HG02970 (cell line): Measurements from ENCODE around the gene BAD.
A peak's percentile ranks its signal among the peaks of the same experiment; 100 is the strongest.
"Not testable (repeated sequence)": the region's sequence is repeated elsewhere in the genome, so short reads cannot be mapped to it uniquely, and the experiment has no call there.

Source experiments
- ATAC-seq: cut with Tn5 transposase; IDR thresholded peaks from one replicate; pipeline ENCODE4 v1.9.1; 2021; ENCODE audit warnings: mild to moderate bottlenecking, moderate library complexity, moderate number of reproducible peaks; ENCODE audit not compliant: unreplicated experiment, low FRiP score

BAD gene

DNA sequence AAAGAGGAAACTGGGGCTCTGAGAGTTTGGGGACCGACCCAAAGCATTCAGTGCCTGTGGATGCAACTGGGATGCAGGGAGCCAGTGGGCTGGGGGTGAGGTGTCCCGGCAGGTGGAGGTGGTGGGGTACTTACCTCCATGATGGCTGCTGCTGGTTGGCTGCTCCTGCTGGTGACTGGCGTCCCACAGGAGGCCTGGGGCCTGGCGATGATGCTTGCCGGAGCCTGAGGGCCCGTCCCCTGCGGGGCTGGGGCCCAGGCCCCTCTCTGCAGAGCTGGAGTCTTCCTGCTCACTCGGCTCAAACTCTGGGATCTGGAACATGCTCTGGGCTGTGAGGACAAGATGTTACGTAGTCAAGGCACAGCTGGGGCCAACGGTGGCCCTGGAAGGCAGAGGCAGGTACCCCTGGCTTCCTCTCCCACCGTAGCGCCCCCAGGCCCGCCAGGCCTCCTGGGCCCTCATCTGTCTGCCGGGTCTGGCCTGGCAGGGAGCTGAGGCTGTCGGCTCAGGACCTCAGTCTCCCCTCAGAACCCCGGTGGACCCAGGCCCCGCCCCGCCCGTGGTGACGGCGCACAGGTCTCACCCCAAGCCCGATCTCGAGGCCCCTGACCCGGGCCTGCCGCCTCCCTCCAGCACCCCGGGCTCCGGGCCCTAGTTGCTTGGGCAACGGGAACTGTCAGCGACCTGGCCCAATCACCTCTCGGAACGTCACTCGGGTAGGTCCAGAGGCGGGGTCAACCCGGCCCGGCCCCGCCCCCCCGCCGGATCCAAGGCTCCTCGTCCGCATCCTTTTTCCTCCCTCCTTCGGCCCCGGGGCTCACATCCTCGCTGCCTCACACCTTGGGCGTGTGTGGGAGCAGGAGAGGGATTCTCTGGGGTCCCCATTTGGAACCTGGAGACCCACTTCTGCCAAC, at the start of gene BAD:
Gene BAD, minus strand, starts transcription at position 618 of the 914 bp plus-strand sequence. Its CDS starts 297 bp downstream, at position 321.
- peak; percentile 39 for ATAC-seq

- ATAC-seq = no peak
These were observed 49.1 kb upstream of the BAD start for GRCh38 chr11:64333556-64333955.

- ATAC-seq = no peak
These were observed 47.3 kb upstream of the BAD start for GRCh38 chr11:64331569-64332371.

GRCh38 chr11:64330888-64331287, 46.4 kb upstream of the BAD start:
- no peak for ATAC-seq

- ATAC-seq = no peak
These were observed 43.5 kb upstream of the BAD start for GRCh38 chr11:64327993-64328392.

GRCh38 chr11:64327375-64327774, 42.9 kb upstream of the BAD start:
- no peak for ATAC-seq

- ATAC-seq = no peak
These were observed 40.4 kb upstream of the BAD start for GRCh38 chr11:64324692-64325469.

- ATAC-seq = not testable (repeated sequence)
These were observed 39.5 kb upstream of the BAD start for GRCh38 chr11:64323984-64324383.

DNA sequence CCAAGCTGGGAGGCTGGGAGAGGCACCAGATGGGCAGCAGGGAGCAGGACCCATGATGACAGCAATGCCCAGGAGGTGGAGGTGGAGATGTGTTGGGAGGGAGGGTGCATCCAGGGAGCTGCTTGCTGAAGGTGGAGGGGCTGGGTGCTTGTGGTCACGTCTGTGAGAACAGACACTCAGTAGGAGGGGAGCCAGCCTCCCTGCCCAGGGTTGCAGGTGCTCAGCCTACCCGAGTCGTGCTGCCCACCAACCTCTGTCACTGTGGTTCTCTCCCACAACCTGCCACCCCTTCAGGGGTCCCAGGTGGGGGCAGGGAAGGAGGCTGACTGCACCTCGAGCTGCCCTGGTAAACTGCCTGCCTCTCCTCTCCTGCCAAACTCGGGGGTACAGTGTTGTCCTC, 38.9 kb upstream of the BAD start:
- no peak for ATAC-seq

DNA sequence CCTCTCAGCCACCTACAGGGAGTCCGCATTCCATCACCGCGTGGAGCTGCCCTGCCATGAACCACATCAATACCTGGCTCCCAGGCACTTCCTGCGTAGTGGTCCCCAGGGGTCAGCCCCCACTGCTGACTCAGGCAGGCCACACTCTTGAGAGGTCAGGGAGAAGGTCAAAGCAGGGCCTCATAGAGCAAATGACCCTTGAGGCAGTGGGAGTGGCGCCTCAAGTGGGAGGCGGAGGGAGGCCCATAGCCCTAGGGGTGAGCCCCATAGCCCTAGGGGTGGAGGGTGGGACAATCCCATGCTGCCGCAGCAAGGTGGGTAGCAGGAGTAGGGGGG, 38.4 kb upstream of the BAD start:
- no peak for ATAC-seq

- no peak for ATAC-seq
These were observed 37.1 kb upstream of the BAD start for GRCh38 chr11:64321533-64321932.

- ATAC-seq = no peak
These were observed 36.6 kb upstream of the BAD start for GRCh38 chr11:64321026-64321425.

DNA sequence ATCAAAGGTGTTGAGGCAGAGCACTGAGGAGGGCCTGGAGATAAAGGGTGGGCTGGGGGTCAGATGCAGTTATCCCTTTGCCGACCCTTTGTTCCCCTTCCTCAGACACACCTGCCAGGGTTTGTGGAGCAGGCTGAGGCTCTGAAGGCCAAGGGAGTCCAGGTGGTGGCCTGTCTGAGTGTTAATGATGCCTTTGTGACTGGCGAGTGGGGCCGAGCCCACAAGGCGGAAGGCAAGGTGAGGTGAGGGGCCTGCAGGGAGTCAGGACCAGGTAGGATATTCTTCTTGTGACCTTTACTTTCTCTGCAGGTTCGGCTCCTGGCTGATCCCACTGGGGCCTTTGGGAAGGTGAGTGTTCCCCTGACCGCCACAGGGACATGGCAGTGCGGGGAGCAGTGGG, 36.1 kb upstream of the BAD start:
- no peak for ATAC-seq

GRCh38 chr11:64318766-64319761, 34.6 kb upstream of the BAD start:
- no peak for ATAC-seq

DNA sequence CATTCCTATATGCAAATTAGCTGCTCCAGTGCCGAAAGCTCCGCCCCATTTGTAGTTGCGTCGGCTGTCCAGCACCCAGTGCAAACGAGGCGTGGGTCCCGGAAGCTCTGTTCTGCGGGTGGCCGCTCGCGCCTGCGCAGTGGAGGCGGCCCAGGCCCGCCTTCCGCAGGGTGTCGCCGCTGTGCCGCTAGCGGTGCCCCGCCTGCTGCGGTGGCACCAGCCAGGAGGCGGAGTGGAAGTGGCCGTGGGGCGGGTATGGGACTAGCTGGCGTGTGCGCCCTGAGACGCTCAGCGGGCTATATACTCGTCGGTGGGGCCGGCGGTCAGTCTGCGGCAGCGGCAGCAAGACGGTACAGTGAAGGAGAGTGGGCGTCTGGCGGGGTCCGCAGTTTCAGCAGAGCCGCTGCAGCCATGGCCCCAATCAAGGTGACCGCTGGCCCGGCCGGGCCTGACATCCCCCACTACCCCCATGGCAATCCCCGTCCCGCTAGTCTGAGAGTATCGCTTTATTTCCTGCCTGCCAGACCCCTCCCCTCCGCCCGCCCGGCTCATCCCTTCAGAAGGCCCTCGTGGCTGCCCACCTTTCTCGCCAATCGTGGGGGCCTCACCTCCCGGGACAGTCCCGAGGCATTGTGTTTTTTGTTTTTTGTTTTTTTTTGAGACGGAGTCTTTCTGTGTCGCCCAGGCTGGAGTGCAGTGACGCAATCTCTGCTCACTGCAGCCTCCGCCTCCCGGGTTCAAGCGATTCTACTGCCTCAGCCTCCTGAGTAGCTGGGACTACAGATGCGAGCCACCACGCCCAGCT, 33.7 kb upstream of the BAD start, which contains the start of gene PRDX5:
Gene PRDX5, plus strand, starts transcription at position 161 of the 805 bp plus-strand sequence. Its CDS starts 95 bp downstream, at position 256.
- ATAC-seq = peak; percentile 69

DNA sequence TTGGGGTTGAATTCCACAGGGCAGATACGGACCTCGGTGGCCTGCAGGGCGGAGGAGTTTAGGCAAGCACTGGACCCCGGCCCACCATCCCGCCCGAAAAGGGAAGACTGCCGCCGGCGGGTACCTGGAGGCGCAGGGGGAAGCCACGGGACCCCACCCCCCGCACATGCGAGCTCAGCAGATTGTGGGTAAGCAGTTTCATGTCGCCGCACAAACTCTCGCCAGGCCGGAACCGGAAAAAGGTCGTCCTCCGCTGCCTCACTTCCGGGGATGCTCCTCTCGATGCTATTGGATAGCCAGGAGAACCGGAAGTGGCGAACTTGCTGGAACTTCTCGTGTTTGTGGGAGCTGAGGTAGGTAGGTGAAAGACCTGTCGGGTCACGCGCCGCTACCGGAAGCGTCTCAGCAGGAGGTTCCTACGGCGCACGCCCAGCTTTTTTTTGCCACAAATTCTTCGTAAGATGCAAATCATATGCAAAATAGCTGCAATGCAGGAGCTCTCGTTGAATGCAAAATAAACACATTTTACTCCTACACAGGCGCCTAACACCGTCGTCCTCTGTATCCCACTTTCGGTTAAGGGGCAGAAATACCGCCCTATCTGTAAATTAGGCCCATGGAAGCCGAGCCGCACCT, 33.0 kb upstream of the BAD start, which contains the start of gene TRMT112:
Gene TRMT112, minus strand, starts transcription at position 235 of the 636 bp plus-strand sequence. Its CDS starts 33 bp downstream, at position 202.
- peak; percentile 63 for ATAC-seq

DNA sequence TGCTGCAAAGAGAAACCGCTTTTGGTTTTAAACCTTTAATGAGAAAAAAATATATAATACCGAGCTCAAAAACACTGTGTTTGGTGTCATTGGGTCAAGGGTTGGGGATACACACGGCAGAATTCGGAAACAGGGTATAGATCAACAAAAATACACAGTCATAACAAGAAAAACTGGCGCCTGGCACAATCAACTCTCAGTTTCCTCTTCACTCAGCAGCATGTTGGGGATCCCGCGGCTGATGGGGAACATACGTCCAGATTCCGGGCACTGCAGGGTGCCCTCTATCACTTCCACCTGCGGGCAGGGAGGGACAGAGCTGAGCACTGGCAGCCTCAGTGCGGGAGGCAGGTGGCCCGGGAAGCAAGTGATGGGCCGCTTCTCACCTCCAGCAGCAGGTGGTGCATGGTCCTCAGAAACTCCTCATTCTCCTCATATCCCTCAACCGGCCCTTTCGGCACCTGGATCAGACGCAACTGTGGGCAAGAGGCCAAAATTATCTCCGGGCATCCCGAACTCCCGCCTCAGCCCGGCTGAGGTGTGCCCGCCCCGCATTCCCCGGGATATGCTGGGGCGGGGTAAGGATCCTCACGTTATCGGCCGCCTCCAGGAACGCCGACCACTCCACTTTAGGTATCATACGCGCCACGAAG, 32.3 kb upstream of the BAD start:
- peak; percentile 3 for ATAC-seq
